DOHH2 (cell line): ENCODE measurements around the gene PTMS.

Experiments
- H3F3A ChIP-seq: fragments of 200-600 bp; sonication (generic), shearing (Covaris generic); 2 replicates; pipeline ENCODE4 v1.6.0; 2016; ENCODE audit warnings: antibody characterized with exemption, mild to moderate bottlenecking; ENCODE audit not compliant: control insufficient read depth, insufficient read depth
- H3K27ac ChIP-seq: fragments of 200-600 bp; sonication (generic); 2 replicates; pipeline ENCODE4 v1.5.1; 2014; ENCODE audit warnings: low read depth, mild to moderate bottlenecking, low read length, moderate library complexity
- H3K27me3 ChIP-seq: fragments of 200-600 bp; sonication (generic); 2 replicates; pipeline ENCODE4 v1.6.1; 2014; ENCODE audit warnings: mild to moderate bottlenecking, low read length, mixed read lengths; ENCODE audit not compliant: control insufficient read depth
- H3K36me3 ChIP-seq: fragments of 200-600 bp; sonication (generic); 2 replicates; pipeline ENCODE4 v1.6.1; 2014; ENCODE audit warnings: mild to moderate bottlenecking, low read length, moderate library complexity, mixed read lengths; ENCODE audit not compliant: control insufficient read depth
- H3K4me1 ChIP-seq: fragments of 200-600 bp; sonication (generic); 2 replicates; pipeline ENCODE4 v1.6.1; 2014; ENCODE audit warnings: mild to moderate bottlenecking, low read length, mixed read lengths; ENCODE audit not compliant: control insufficient read depth
- H3K4me2 ChIP-seq: fragments of 200-600 bp; sonication (generic); 2 replicates; pipeline ENCODE4 v1.6.0; 2014; ENCODE audit warnings: mild to moderate bottlenecking, low read length, moderate library complexity
- H3K4me3 ChIP-seq: fragments of 200-600 bp; sonication (generic); 2 replicates; pipeline ENCODE4 v1.5.1; 2014; ENCODE audit warnings: mild to moderate bottlenecking, low read length, mixed read lengths
- H3K79me2 ChIP-seq: fragments of 200-600 bp; sonication (generic); 2 replicates; pipeline ENCODE4 v1.6.1; 2014; ENCODE audit warnings: mild to moderate bottlenecking, low read length, mixed read lengths; ENCODE audit not compliant: control insufficient read depth
- H3K9me2 ChIP-seq: fragments of 200-600 bp; sonication (generic); replicated peaks from 2 replicates; pipeline ENCODE4 v1.6.1; 2014; ENCODE audit warnings: mild to moderate bottlenecking, low read length, mixed read lengths; ENCODE audit not compliant: control insufficient read depth
- H3K9me3 ChIP-seq: fragments of 200-600 bp; sonication (generic); 2 replicates; pipeline ENCODE4 v1.6.1; 2014; ENCODE audit warnings: antibody characterized with exemption, low read length, mixed read lengths; ENCODE audit not compliant: control insufficient read depth, insufficient read depth
- H4K20me1 ChIP-seq: fragments of 200-600 bp; sonication (generic); 2 replicates; pipeline ENCODE4 v1.6.0; 2014; ENCODE audit warnings: low read depth, mild to moderate bottlenecking, antibody characterized with exemption, low read length, moderate library complexity; ENCODE audit not compliant: control insufficient read depth, insufficient read depth
- CTCF ChIP-seq: fragments of 200-600 bp; sonication (generic); IDR thresholded peaks from one replicate; pipeline ENCODE4 v1.5.1; 2014; ENCODE audit warnings: antibody characterized with exemption, mild to moderate bottlenecking, low read depth, low read length; ENCODE audit not compliant: poor library complexity, severe bottlenecking
- EZH2phosphoT487 ChIP-seq: fragments of 200-600 bp; sonication (generic); IDR thresholded peaks from 2 replicates; pipeline ENCODE4 v1.6.1; 2017; ENCODE audit warnings: borderline replicate concordance, mild to moderate bottlenecking, antibody characterized with exemption, low read length, moderate library complexity, mixed read lengths

The PTMS gene

DNA sequence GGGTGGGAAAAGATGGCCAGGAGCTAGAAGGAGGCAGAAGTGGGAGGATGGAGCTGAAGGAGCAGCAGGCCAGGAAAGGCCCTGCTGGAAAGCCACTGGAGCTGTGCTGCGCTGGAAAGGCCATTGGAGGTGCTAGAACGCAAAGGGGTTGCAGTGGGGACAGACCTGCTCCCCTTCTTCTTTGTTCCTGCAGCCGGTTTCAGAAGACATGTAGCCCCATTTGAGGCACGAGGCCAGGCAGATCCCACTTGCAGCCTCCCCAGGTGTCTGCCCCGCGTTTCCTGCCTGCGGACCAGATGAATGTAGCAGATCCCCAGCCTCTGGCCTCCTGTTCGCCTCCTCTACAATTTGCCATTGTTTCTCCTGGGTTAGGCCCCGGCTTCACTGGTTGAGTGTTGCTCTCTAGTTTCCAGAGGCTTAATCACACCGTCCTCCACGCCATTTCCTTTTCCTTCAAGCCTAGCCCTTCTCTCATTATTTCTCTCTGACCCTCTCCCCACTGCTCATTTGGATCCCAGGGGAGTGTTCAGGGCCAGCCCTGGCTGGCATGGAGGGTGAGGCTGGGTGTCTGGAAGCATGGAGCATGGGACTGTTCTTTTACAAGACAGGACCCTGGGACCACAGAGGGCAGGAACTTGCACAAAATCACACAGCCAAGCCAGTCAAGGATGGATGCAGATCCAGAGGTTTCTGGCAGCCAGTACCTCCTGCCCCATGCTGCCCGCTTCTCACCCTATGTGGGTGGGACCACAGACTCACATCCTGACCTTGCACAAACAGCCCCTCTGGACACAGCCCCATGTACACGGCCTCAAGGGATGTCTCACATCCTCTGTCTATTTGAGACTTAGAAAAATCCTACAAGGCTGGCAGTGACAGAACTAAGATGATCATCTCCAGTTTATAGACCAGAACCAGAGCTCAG is 53.2 kb downstream of the PTMS start:
- no peak overlapping the region for H3K4me2 ChIP-seq
- H3K27me3 ChIP-seq, result peaks cover 50% of the 10 kb centered on the region
- no peaks in the 10 kb centered on the region for H4K20me1 ChIP-seq
- TF ChIP-seq CTCF (no peak), EZH2phosphoT487 (no peak)
- no peaks in the 10 kb centered on the region for H3K9me3 ChIP-seq
- no peak overlapping the region for H3K27ac ChIP-seq
- H3F3A ChIP-seq, result no peaks in the 10 kb centered on the region
- H3K4me1 ChIP-seq, result peaks cover 10% of the 10 kb centered on the region
- no peaks in the 10 kb centered on the region for H3K36me3 ChIP-seq
- H3K79me2 ChIP-seq, result no peaks in the 10 kb centered on the region
- no peak overlapping the region for H3K4me3 ChIP-seq
- H3K9me2 ChIP-seq, result no peaks in the 10 kb centered on the region

DNA sequence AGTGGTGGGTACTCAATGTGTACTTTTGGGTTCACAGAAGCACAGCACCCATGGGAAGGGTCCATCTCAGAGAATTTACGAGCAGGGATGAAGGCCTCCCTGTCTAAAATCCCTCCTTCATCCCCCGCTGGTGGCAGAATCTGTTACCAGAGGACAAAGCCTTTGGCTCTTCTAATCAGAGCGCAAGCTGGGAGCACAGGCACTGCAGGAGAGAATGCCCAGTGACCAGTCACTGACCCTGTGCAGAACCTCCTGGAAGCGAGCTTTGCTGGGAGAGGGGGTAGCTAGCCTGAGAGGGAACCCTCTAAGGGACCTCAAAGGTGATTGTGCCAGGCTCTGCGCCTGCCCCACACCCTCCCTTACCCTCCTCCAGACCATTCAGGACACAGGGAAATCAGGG is 54.0 kb downstream of the PTMS start:
- Histone ChIP-seq H3K4me2 (no peak overlapping the region), H3K27ac (no peak overlapping the region), H3K36me3 (no peaks in the 10 kb centered on the region), H4K20me1 (no peaks in the 10 kb centered on the region), H3K4me1 (peaks cover 10% of the 10 kb centered on the region), H3K4me3 (no peak overlapping the region), H3K79me2 (no peaks in the 10 kb centered on the region), H3F3A (no peaks in the 10 kb centered on the region), H3K27me3 (peaks cover 52% of the 10 kb centered on the region), H3K9me3 (no peaks in the 10 kb centered on the region), H3K9me2 (no peaks in the 10 kb centered on the region)
- no peak for TF ChIP-seq CTCF
- TF ChIP-seq EZH2phosphoT487, result no peak
